Trophoblast cell (in vitro differentiated cells and primary cell): Measurements from ENCODE around the gene FOXL3.
"Not testable (repeated sequence)": the region's sequence is repeated elsewhere in the genome, so short reads cannot be mapped to it uniquely, and the experiment has no call there.

ENCODE experiments used
- DNase-seq, 2 donors: peaks; one replicate each; pipeline ENCODE4 v3.0.0-alpha.2; 2016
- H2AFZ ChIP-seq: 2 replicates; pipeline ENCODE4 v1.6.1; 2013; ENCODE audit warnings: low read length, moderate library complexity, mild to moderate bottlenecking; ENCODE audit not compliant: insufficient read depth, poor library complexity
- H2AK5ac ChIP-seq: 2 replicates; pipeline ENCODE4 v1.6.1; 2013; ENCODE audit warnings: mild to moderate bottlenecking, low read length
- H2BK120ac ChIP-seq: 2 replicates; pipeline ENCODE4 v1.6.1; 2013; ENCODE audit warnings: low read length, mild to moderate bottlenecking, moderate library complexity; ENCODE audit not compliant: insufficient read depth, poor library complexity
- H2BK12ac ChIP-seq: 2 replicates; pipeline ENCODE4 v1.6.1; 2013; ENCODE audit warnings: mild to moderate bottlenecking, low read length, moderate library complexity
- H2BK5ac ChIP-seq: 2 replicates; pipeline ENCODE4 v1.6.1; 2013; ENCODE audit warnings: low read length, low read depth, moderate library complexity, mild to moderate bottlenecking; ENCODE audit not compliant: poor library complexity
- H3K14ac ChIP-seq: 2 replicates; pipeline ENCODE4 v1.6.1; 2013; ENCODE audit warnings: mild to moderate bottlenecking, low read length
- H3K18ac ChIP-seq: 2 replicates; pipeline ENCODE4 v1.6.1; 2013; ENCODE audit warnings: mild to moderate bottlenecking, low read length
- H3K23ac ChIP-seq: 2 replicates; pipeline ENCODE4 v1.6.1; 2013; ENCODE audit warnings: low read length
- H3K27ac ChIP-seq: 2 replicates; pipeline ENCODE4 v1.5.1; 2013; ENCODE audit warnings: low read depth, mild to moderate bottlenecking, inconsistent platforms, low read length, moderate library complexity
- H3K27me3 ChIP-seq: 2 replicates; pipeline ENCODE4 v1.6.1; 2013; ENCODE audit warnings: inconsistent platforms, mild to moderate bottlenecking, low read length, moderate library complexity; ENCODE audit not compliant: insufficient read depth
- H3K36me3 ChIP-seq, 2 experiments: 1 replicate in 1 of 2; 2 replicates in 1 of 2; pipeline ENCODE4 v1.6.1; 2013; ENCODE audit warnings: low read length in 2 of 2, mild to moderate bottlenecking in 2 of 2, moderate library complexity in 1 of 2; ENCODE audit not compliant: insufficient read depth in 2 of 2, control insufficient read depth in 1 of 2
- H3K4ac ChIP-seq: 2 replicates; pipeline ENCODE4 v1.6.1; 2013; ENCODE audit warnings: low read depth, mild to moderate bottlenecking, low read length, moderate library complexity
- H3K4me1 ChIP-seq, 2 experiments: 1 replicate in 1 of 2; 2 replicates in 1 of 2; pipeline ENCODE4 v1.6.1; 2013; ENCODE audit warnings: low read length in 2 of 2, mild to moderate bottlenecking in 2 of 2, moderate library complexity in 1 of 2; ENCODE audit not compliant: insufficient read depth in 2 of 2, control insufficient read depth in 1 of 2
- H3K4me2 ChIP-seq: 2 replicates; pipeline ENCODE4 v1.6.1; 2013; ENCODE audit warnings: inconsistent platforms, mild to moderate bottlenecking, low read length, moderate library complexity
- H3K4me3 ChIP-seq: 2 replicates; pipeline ENCODE4 v1.5.1; 2013; ENCODE audit warnings: mild to moderate bottlenecking, low read depth, low read length, inconsistent platforms
- H3K79me1 ChIP-seq: one replicate; pipeline ENCODE4 v1.6.1; 2013; ENCODE audit warnings: low read length
- H3K79me2 ChIP-seq: 2 replicates; pipeline ENCODE4 v1.6.1; 2013; ENCODE audit warnings: low read length, mild to moderate bottlenecking; ENCODE audit not compliant: control insufficient read depth, insufficient read depth, poor library complexity
- H3K9ac ChIP-seq: 2 replicates; pipeline ENCODE4 v1.6.1; 2013; ENCODE audit warnings: mild to moderate bottlenecking, low read length
- H3K9me3 ChIP-seq: 2 replicates; pipeline ENCODE4 v1.6.1; 2013; ENCODE audit warnings: low read depth, mild to moderate bottlenecking, control low read depth, inconsistent platforms, low read length; ENCODE audit not compliant: insufficient read depth
- H4K12ac ChIP-seq: 2 replicates; pipeline ENCODE4 v1.6.1; 2013; ENCODE audit warnings: low read depth, mild to moderate bottlenecking, low read length, moderate library complexity
- H4K8ac ChIP-seq: 2 replicates; pipeline ENCODE4 v1.6.1; 2013; ENCODE audit warnings: low read depth, mild to moderate bottlenecking, low read length, moderate library complexity
- H4K91ac ChIP-seq: one replicate; pipeline ENCODE4 v1.6.1; 2013; ENCODE audit warnings: low read depth, mild to moderate bottlenecking, low read length, moderate library complexity
- WGBS: extraction: QIAGEN DNeasy Blood & Tissue Kit; methylation state at CpG from one replicate; pipeline ENCODE4 v1.1.7; 2013; ENCODE audit warnings: missing lambda C conversion rate; ENCODE audit not compliant: insufficient read length, insufficient coverage; ENCODE audit errors: extremely low coverage; 5-methylcytosine and 5-hydroxymethylcytosine counted together

Gene FOXL3

GRCh38 chr7:243580-243978, 46.4 kb upstream of the FOXL3 start:
- H3K4ac ChIP-seq, H3K9me3 ChIP-seq, DNase-seq, H3K27me3 ChIP-seq, H3K4me2 ChIP-seq, H3K14ac ChIP-seq, H4K12ac ChIP-seq, H2BK120ac ChIP-seq, H3K4me3 ChIP-seq, H4K91ac ChIP-seq, H3K79me1 ChIP-seq, H4K8ac ChIP-seq, H3K18ac ChIP-seq, H3K9ac ChIP-seq, H3K4me1 ChIP-seq, H3K36me3 ChIP-seq, H3K79me2 ChIP-seq, H2AFZ ChIP-seq, H3K23ac ChIP-seq, H2AK5ac ChIP-seq, H3K27ac ChIP-seq, H2BK12ac ChIP-seq, H2BK5ac ChIP-seq: not testable (repeated sequence)
- no CpG with 5 or more reads among the region's 10 CpGs for WGBS

- Histone ChIP-seq H3K23ac (no peak overlapping the region), H3K27me3 (no peaks in the 10 kb centered on the region), H3K9me3 (peaks cover 2% of the 10 kb centered on the region), H3K79me1 (no peaks in the 10 kb centered on the region), H2BK5ac (no peak overlapping the region), H4K8ac (no peak overlapping the region), H3K27ac (no peak overlapping the region), H2BK12ac (no peak overlapping the region), H4K91ac (no peak overlapping the region), H3K4ac (no peak overlapping the region), H3K18ac (no peak overlapping the region), H3K4me2 (no peak overlapping the region), H3K14ac (no peak overlapping the region), H3K4me1 (peaks cover 0 to 3% of the 10 kb centered on the region in 2 experiments), H4K12ac (no peak overlapping the region), H2BK120ac (no peak overlapping the region), H3K4me3 (no peak overlapping the region), H3K9ac (no peak overlapping the region), H3K36me3 (no peaks in the 10 kb centered on the region), H2AK5ac (no peak overlapping the region), H3K79me2 (peaks cover 1% of the 10 kb centered on the region), H2AFZ (no peak overlapping the region)
- DNase-seq, result no peak
- WGBS, result no CpG with 5 or more reads among the region's 22 CpGs
These were observed 45.0 kb upstream of the FOXL3 start for GRCh38 chr7:244974-245373.

- H3K14ac ChIP-seq, result no peak overlapping the region
- DNase-seq, result no peak
- no peak overlapping the region for H4K12ac ChIP-seq
- H3K4me2 ChIP-seq, result no peak overlapping the region
- H3K4me3 ChIP-seq, result no peak overlapping the region
- no peak overlapping the region for H2BK120ac ChIP-seq
- no peak overlapping the region for H3K18ac ChIP-seq
- H3K4me1 ChIP-seq, result peaks cover 0 to 3% of the 10 kb centered on the region in 2 experiments
- H3K23ac ChIP-seq, result no peak overlapping the region
- no peaks in the 10 kb centered on the region for H3K27me3 ChIP-seq
- no peaks in the 10 kb centered on the region for H3K36me3 ChIP-seq
- no peak overlapping the region for H2AK5ac ChIP-seq
- H4K91ac ChIP-seq, result no peak overlapping the region
- H3K27ac ChIP-seq, result no peak overlapping the region
- H3K79me2 ChIP-seq, result peaks cover 1% of the 10 kb centered on the region
- no peak overlapping the region for H3K4ac ChIP-seq
- H3K9me3 ChIP-seq, result peaks cover 2% of the 10 kb centered on the region
- no peak overlapping the region for H4K8ac ChIP-seq
- no peak overlapping the region for H2BK12ac ChIP-seq
- H3K79me1 ChIP-seq, result no peaks in the 10 kb centered on the region
- H2BK5ac ChIP-seq, result no peak overlapping the region
- H3K9ac ChIP-seq, result no peak overlapping the region
- no peak overlapping the region for H2AFZ ChIP-seq
- no CpG with 5 or more reads among the region's 36 CpGs for WGBS
These were observed 44.2 kb upstream of the FOXL3 start for GRCh38 chr7:245574-246295.

- no CpG with 5 or more reads among the region's 22 CpGs for WGBS
- Histone ChIP-seq H3K4me1 (no peaks in the 10 kb centered on the region), H3K36me3 (no peaks in the 10 kb centered on the region)
These were observed 43.5 kb upstream of the FOXL3 start for GRCh38 chr7:246451-246850.

More at GRCh38 chr7:246451-246850, 43.5 kb upstream of the FOXL3 start:
- Histone ChIP-seq H3K27ac (no peak overlapping the region), H2BK12ac (no peak overlapping the region), H2BK5ac (no peak overlapping the region), H3K9me3 (peaks cover 2% of the 10 kb centered on the region), H3K18ac (no peak overlapping the region), H2AK5ac (no peak overlapping the region), H2AFZ (no peak overlapping the region), H4K91ac (no peak overlapping the region), H3K4me2 (no peak overlapping the region), H3K23ac (no peak overlapping the region), H3K79me1 (no peaks in the 10 kb centered on the region), H3K14ac (no peak overlapping the region), H3K79me2 (peaks cover 1% of the 10 kb centered on the region), H3K27me3 (no peaks in the 10 kb centered on the region), H3K4ac (no peak overlapping the region), H3K9ac (no peak overlapping the region), H4K12ac (no peak overlapping the region), H4K8ac (no peak overlapping the region), H3K4me3 (no peak overlapping the region), H2BK120ac (no peak overlapping the region)
- DNase-seq, result no peak
